ENCODE data around the gene RAB29. TPM values are rescaled to one million over a fixed set of nuclear protein-coding genes. Genes with fewer than 3 reads are reported as not detected.

Gene RAB29
- total and polyA plus RNA-seq, 2 experiments from 2014 or later = 16.8 to 18.1 TPM

DNA sequence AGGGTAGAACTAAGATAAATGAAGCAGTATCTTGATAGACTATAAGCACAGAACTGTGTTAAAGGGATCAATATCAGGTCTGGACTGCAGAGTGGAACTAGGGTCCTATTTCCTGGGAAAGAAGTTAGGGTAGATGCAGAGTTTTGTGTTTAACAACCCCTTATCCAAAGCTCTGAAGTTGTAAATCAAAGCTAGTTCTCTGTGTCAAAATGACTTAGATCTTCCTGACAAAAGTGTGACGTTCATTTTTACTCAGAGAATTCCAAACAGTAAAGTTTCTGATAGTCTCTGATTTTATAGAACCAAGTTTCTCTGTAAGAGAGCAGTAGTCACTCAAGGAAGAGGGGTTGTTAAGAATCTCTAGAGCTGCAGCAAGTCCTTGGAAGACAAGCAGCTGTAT lies 33.6 kb downstream of the RAB29 start:
- DNase-seq = no peak
- peaks cover 5% of the 10 kb centered on the region for H4K20me1 ChIP-seq (ENCODE audit: insufficient read depth)

DNA sequence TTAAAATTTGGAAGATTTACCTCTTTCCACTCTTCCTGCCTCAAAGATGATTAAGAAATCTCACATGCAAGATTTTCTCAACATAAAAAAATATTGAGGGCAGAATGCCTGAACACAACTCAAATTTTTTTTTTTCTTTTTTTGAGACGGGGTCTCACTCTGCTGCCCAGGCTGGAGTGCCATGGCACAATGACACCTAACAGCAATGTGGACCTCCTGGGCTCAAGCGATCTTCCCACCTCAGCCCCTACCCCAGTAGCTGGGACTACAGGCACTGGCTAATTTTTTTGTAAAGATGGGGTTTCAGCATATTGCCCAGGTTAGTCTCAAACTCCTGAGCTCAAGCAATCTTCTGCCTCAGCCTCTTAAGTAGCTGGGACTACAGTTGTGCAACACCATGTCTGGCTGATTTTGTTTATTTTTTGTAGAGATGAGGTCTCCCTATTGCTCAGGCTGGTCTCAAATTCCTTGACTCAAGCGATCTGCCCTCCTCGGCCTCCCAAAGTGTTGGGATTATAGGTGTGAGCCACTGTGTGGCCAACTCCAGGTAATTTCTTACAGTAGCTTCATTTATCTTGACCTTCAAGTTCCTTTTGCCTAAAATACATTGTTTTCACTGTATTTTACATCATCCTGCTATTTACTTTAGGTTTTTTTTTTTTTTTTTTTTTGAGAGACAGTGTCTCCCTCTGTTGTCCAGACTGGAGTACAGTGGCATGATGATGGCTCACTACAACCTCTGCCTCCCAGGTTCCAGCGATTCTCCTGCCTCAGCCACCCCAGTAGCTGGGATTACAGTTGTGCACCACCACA lies 35.7 kb downstream of the RAB29 start:
- Histone ChIP-seq H2AFZ (no peak overlapping the region), H3K4me1 (ENCODE audit: insufficient read depth) (no peaks in the 10 kb centered on the region), H3K36me3 (ENCODE audit: low read depth) (peaks cover 19% of the 10 kb centered on the region), H3K27me3 (replicated peaks; ENCODE audit: insufficient read depth) (no peaks in the 10 kb centered on the region), H3K9ac (no peak overlapping the region), H3K79me2 (ENCODE audit: insufficient read depth) (peaks cover 100% of the 10 kb centered on the region), H3K4me3 (no peak overlapping the region), H3K4me2 (ENCODE audit: unreplicated experiment) (no peak overlapping the region), H3F3A (ENCODE audit: insufficient read depth) (peaks cover 31% of the 10 kb centered on the region; the same call in 1 of the 2 replicates), H4K20me1 (ENCODE audit: insufficient read depth) (peaks cover 5% of the 10 kb centered on the region), H3K9me2 (ENCODE audit: insufficient read depth) (no peaks in the 10 kb centered on the region), H3K27ac (peak overlapping the region; percentile 40; the same call in 1 of the 2 replicates), H3K9me3 (ENCODE audit: low read depth) (no peaks in the 10 kb centered on the region)
- peak; percentile 62 for DNase-seq
- 68 to 71% methylated on average over 5 of the region's 5 CpGs for WGBS, 2 experiments (ENCODE audit: low coverage in 1 of 2, low lambda C conversion rate in 2 of 2, missing lambda C conversion rate in 2 of 2)
- in situ Hi-C loops (cut with MboI) = no loop called here
- TF ChIP-seq EZH2 (IDR thresholded peaks at IDR 0.05; ENCODE audit: insufficient read depth, poor library complexity, severe bottlenecking) = no peak
- TF ChIP-seq EZH2phosphoT487 (IDR thresholded peaks at IDR 0.05; ENCODE audit: insufficient read depth, low read depth) = no peak

More for the DNA sequence above, 33.6 kb downstream of the RAB29 start:
- Histone ChIP-seq H2AFZ (no peak overlapping the region), H3K27ac (no peak overlapping the region), H3K4me1 (ENCODE audit: insufficient read depth) (peaks cover 13% of the 10 kb centered on the region), H3K36me3 (ENCODE audit: low read depth) (no peaks in the 10 kb centered on the region; the same call in 1 of the 2 replicates), H3K9me2 (ENCODE audit: insufficient read depth) (no peaks in the 10 kb centered on the region), H3K4me2 (ENCODE audit: unreplicated experiment) (no peak overlapping the region), H3K27me3 (replicated peaks; ENCODE audit: insufficient read depth) (no peaks in the 10 kb centered on the region), H3K9ac (no peak overlapping the region), H3K9me3 (ENCODE audit: low read depth) (no peaks in the 10 kb centered on the region), H3K79me2 (ENCODE audit: insufficient read depth) (peaks cover 100% of the 10 kb centered on the region), H3F3A (ENCODE audit: insufficient read depth) (peaks cover 25% of the 10 kb centered on the region; the same call in 1 of the 2 replicates), H3K4me3 (no peak overlapping the region)
- WGBS, 2 experiments (ENCODE audit: low coverage in 1 of 2, low lambda C conversion rate in 2 of 2, missing lambda C conversion rate in 2 of 2) = 56 to 79% methylated on average over 1 of the region's 1 CpG
- TF ChIP-seq EZH2phosphoT487 (IDR thresholded peaks at IDR 0.05; ENCODE audit: insufficient read depth, low read depth) (no peak), EZH2 (IDR thresholded peaks at IDR 0.05; ENCODE audit: insufficient read depth, poor library complexity, severe bottlenecking) (no peak)
- in situ Hi-C loops (cut with MboI) = no loop called here

DNA sequence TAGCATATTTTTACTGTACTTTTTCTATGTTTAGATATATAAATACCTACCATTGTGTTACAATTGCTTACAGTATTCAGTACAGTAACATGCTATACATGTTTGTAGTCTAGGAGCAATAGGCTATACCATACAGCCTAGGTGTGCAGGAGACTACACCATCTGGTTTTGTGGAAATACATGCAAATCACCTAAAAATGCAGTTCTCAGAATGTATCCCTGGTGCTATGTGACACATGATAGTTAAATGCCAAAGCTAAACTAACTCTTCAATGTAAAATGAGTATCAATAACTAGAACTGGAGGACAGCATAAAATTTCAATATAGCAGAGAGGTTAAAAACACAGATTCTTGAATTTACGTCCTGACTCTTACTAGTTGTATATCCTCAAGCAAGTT lies 40.1 kb downstream of the RAB29 start:
- Histone ChIP-seq H2AFZ (no peak overlapping the region), H3K9ac (no peak overlapping the region), H3K4me3 (no peak overlapping the region), H3K79me2 (ENCODE audit: insufficient read depth) (peaks cover 100% of the 10 kb centered on the region), H3K9me3 (ENCODE audit: low read depth) (no peaks in the 10 kb centered on the region), H3K4me1 (ENCODE audit: insufficient read depth) (peaks cover 5% of the 10 kb centered on the region; the same call in 1 of the 2 replicates), H3K27me3 (replicated peaks; ENCODE audit: insufficient read depth) (no peaks in the 10 kb centered on the region), H3K4me2 (ENCODE audit: unreplicated experiment) (no peak overlapping the region), H3F3A (ENCODE audit: insufficient read depth) (peaks cover 32% of the 10 kb centered on the region; the same call in 1 of the 2 replicates), H3K9me2 (ENCODE audit: insufficient read depth) (no peaks in the 10 kb centered on the region), H4K20me1 (ENCODE audit: insufficient read depth) (peaks cover 5% of the 10 kb centered on the region), H3K36me3 (ENCODE audit: low read depth) (peaks cover 19% of the 10 kb centered on the region), H3K27ac (no peak overlapping the region)
- in situ Hi-C loops (cut with MboI) = no loop called here
- TF ChIP-seq EZH2phosphoT487 (IDR thresholded peaks at IDR 0.05; ENCODE audit: insufficient read depth, low read depth) (no peak), EZH2 (IDR thresholded peaks at IDR 0.05; ENCODE audit: insufficient read depth, poor library complexity, severe bottlenecking) (no peak)
- no peak for DNase-seq
- WGBS, 2 experiments (ENCODE audit: low coverage in 1 of 2, low lambda C conversion rate in 2 of 2, missing lambda C conversion rate in 2 of 2) = 96 to 100% methylated on average over 1 of the region's 1 CpG

DNA sequence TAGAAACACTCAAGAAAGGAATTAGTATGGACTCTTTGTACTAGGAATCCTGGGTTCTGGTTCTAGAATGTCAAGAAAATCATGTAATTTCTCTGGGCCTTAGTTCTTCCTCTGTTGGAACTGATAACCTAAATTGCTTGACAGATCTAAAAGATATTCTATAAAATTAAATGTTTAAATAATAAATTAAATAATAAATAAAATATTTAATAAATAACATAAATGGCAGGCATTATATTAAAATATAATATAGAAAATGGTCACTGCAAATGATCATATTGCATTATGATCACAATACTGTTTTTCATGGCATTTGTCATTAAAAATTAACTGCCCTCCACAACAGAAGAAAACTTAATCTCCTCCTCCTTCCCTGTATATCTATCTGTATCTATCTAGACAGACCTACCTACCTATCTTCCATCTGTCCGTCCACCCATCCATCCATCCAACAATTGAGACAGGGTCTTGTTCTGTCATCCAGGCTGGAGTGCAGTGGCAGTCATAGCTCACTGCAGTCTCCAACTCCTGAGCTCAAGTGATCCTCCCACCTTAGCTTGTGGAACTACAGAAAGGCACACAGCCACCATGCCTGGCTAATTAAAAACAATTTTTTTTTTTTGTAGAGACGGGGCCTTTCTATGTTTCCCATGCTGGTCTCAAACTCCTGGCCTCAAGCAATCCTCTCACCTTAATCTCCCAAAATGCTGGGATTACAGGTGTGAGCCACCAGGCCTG lies 41.7 kb downstream of the RAB29 start:
- Histone ChIP-seq H3K79me2 (ENCODE audit: insufficient read depth) (peaks cover 100% of the 10 kb centered on the region), H2AFZ (no peak overlapping the region), H3K27me3 (replicated peaks; ENCODE audit: insufficient read depth) (no peaks in the 10 kb centered on the region), H3K9me2 (ENCODE audit: insufficient read depth) (no peaks in the 10 kb centered on the region), H3K9me3 (ENCODE audit: low read depth) (no peaks in the 10 kb centered on the region), H3F3A (ENCODE audit: insufficient read depth) (peaks cover 22% of the 10 kb centered on the region; the same call in 1 of the 2 replicates), H3K4me1 (ENCODE audit: insufficient read depth) (peaks cover 5% of the 10 kb centered on the region; the same call in 1 of the 2 replicates), H3K4me2 (ENCODE audit: unreplicated experiment) (no peak overlapping the region), H4K20me1 (ENCODE audit: insufficient read depth) (peaks cover 8% of the 10 kb centered on the region), H3K27ac (no peak overlapping the region), H3K9ac (no peak overlapping the region), H3K4me3 (no peak overlapping the region), H3K36me3 (ENCODE audit: low read depth) (peaks cover 26% of the 10 kb centered on the region)
- no peak for DNase-seq
- 73 to 80% methylated on average over 2 of the region's 2 CpGs for WGBS, 2 experiments (ENCODE audit: low coverage in 1 of 2, low lambda C conversion rate in 2 of 2, missing lambda C conversion rate in 2 of 2)
- in situ Hi-C loops (cut with MboI) = no loop called here
- TF ChIP-seq EZH2phosphoT487 (IDR thresholded peaks at IDR 0.05; ENCODE audit: insufficient read depth, low read depth) (no peak), EZH2 (IDR thresholded peaks at IDR 0.05; ENCODE audit: insufficient read depth, poor library complexity, severe bottlenecking) (no peak)

All from GM23248 (cell line).